Neutrophil (primary cell): ENCODE results near the gene HNRNPL.

ENCODE experiments used
- H3K27ac ChIP-seq: fragments of 200-600 bp; sonication (generic); 2 replicates; pipeline ENCODE4 v1.5.1; 2016; ENCODE audit warnings: mild to moderate bottlenecking, moderate library complexity
- H3K27me3 ChIP-seq: fragments of 200-600 bp; sonication (generic); 2 replicates; pipeline ENCODE4 v1.6.0; 2016; ENCODE audit warnings: mild to moderate bottlenecking
- H3K36me3 ChIP-seq: fragments of 200-600 bp; sonication (generic); 2 replicates; pipeline ENCODE4 v1.5.1; 2017
- H3K4me1 ChIP-seq, 2 experiments: fragments of 200-600 bp in 1 of 2; sonication (generic) in 1 of 2; 1 replicate in 1 of 2; 2 replicates in 1 of 2; pipeline versions ENCODE4 v1.5.1 to v1.6.1; 2013 to 2016; ENCODE audit warnings: low read depth in 1 of 2, low read length in 1 of 2, mild to moderate bottlenecking in 1 of 2, moderate library complexity in 1 of 2; ENCODE audit not compliant: control insufficient read depth in 1 of 2, insufficient read depth in 1 of 2
- H3K4me3 ChIP-seq, 2 experiments: fragments of 200-600 bp in 1 of 2; sonication (generic) in 1 of 2; 1 replicate in 1 of 2; 2 replicates in 1 of 2; pipeline ENCODE4 v1.5.1; 2013 to 2016; ENCODE audit warnings: low read depth in 1 of 2, low read length in 1 of 2, mild to moderate bottlenecking in 1 of 2, moderate library complexity in 1 of 2
- H3K9me3 ChIP-seq: fragments of 200-600 bp; sonication (generic); 2 replicates; pipeline ENCODE4 v1.5.1; 2016
- TF ChIP-seq, protein P1 (sequence below): fragments of 200-600 bp; sonication (generic); IDR thresholded peaks from 2 replicates; pipeline ENCODE4 v1.5.1; 2016; ENCODE audit warnings: antibody characterized with exemption

HNRNPL gene

GRCh38 chr19:38843175-38843758 lies 6.5 kb downstream of the HNRNPL start:
- Histone ChIP-seq H3K9me3 (no peaks in the 10 kb centered on the region), H3K27me3 (no peaks in the 10 kb centered on the region), H3K36me3 (peaks cover 98% of the 10 kb centered on the region), H3K27ac (no peak overlapping the region), H3K4me3 (no peak overlapping the region), H3K4me1 (peaks cover 5 to 9% of the 10 kb centered on the region in 2 experiments)
- TF ChIP-seq, protein P1, sequence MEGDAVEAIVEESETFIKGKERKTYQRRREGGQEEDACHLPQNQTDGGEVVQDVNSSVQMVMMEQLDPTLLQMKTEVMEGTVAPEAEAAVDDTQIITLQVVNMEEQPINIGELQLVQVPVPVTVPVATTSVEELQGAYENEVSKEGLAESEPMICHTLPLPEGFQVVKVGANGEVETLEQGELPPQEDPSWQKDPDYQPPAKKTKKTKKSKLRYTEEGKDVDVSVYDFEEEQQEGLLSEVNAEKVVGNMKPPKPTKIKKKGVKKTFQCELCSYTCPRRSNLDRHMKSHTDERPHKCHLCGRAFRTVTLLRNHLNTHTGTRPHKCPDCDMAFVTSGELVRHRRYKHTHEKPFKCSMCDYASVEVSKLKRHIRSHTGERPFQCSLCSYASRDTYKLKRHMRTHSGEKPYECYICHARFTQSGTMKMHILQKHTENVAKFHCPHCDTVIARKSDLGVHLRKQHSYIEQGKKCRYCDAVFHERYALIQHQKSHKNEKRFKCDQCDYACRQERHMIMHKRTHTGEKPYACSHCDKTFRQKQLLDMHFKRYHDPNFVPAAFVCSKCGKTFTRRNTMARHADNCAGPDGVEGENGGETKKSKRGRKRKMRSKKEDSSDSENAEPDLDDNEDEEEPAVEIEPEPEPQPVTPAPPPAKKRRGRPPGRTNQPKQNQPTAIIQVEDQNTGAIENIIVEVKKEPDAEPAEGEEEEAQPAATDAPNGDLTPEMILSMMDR = no peak

DNA sequence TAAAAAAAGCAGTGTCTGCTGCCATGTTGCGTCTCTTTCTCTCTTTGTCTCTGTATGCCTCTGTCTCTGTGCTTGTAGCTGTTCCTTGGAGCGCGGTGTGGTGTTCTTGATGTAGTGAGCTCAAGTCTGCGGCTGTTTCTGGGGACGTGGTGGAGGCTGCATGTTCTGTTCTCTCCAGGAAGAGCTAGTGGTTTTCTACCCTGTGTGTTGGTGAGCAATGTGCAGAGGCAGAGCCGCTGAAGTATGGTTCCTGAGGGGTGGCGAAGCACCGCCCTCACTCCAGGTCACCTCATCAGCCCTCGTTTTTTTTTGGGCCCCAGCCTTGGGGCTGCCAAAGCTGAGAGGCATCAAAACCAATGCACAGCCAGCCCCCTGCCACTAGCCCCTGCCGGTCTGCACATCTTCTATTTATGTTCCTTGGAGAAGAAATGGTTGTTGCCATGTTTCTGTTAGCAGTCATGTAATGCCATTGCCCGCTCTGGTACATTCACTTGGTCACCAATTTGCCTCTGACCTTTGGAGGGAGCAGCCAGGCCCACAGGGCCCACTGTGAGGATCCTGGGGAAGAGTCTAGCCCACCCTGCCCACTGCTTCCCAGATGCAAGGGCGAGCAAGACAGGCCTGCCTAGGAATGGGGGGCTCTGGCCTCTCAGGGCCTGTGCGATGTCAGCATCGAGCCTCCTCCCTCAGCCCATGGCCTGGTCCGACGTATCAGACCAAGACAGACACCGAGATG lies 7.2 kb downstream of the HNRNPL start:
- Histone ChIP-seq H3K27ac (no peak overlapping the region), H3K4me3 (no peak overlapping the region)
- TF ChIP-seq, protein P1 = no peak

DNA sequence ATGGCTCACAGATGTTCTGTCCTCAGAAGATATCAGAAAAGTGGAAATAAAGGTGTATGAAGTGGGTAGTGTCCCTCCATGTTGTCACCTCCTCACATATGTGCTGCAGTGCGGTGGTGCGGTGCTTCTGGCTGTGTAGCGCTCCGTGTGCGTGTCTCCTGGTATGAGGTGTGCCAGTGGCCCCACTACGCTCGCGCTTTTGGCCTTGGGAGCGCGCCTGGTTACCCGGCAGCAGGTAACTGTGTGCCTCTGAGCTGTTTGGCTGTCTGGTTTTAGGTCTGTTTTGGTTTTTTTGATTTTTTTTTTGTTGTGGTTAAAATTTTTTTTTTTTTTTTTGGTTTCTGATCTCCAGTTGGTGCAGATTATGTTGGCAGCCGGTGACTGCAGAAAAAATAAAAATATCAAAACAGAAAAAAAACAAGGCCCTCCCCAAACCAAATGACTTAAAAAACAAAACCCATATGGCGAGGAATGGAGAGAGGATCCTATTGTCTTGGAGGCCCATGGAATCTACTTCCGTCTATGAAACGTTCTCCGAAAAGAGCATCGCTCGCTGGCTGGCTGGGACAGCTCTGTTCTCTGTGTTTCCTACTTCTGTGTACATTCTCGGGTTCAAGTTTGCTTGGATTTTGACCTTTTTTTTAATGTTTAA lies 7.9 kb downstream of the HNRNPL start:
- H3K9me3 ChIP-seq = no peaks in the 10 kb centered on the region
- no peaks in the 10 kb centered on the region for H3K27me3 ChIP-seq
- H3K4me1 ChIP-seq = no peaks in the 10 kb centered on the region
- no peak overlapping the region for H3K4me3 ChIP-seq
- TF ChIP-seq, protein P1 = no peak
- no peak overlapping the region for H3K27ac ChIP-seq
- peaks cover 100% of the 10 kb centered on the region for H3K36me3 ChIP-seq

More for the DNA sequence above, 7.2 kb downstream of the HNRNPL start:
- Histone ChIP-seq H3K27me3 (no peaks in the 10 kb centered on the region), H3K4me1 (peaks cover 0 to 2% of the 10 kb centered on the region in 2 experiments), H3K36me3 (peaks cover 100% of the 10 kb centered on the region), H3K9me3 (no peaks in the 10 kb centered on the region)

GRCh38 chr19:38841180-38841766 lies 8.5 kb downstream of the HNRNPL start:
- no peaks in the 10 kb centered on the region for H3K27me3 ChIP-seq
- H3K4me3 ChIP-seq = no peak overlapping the region
- TF ChIP-seq, protein P1 = no peak
- no peaks in the 10 kb centered on the region for H3K9me3 ChIP-seq
- H3K27ac ChIP-seq = no peak overlapping the region
- H3K4me1 ChIP-seq = no peaks in the 10 kb centered on the region
- peaks cover 100% of the 10 kb centered on the region for H3K36me3 ChIP-seq

DNA sequence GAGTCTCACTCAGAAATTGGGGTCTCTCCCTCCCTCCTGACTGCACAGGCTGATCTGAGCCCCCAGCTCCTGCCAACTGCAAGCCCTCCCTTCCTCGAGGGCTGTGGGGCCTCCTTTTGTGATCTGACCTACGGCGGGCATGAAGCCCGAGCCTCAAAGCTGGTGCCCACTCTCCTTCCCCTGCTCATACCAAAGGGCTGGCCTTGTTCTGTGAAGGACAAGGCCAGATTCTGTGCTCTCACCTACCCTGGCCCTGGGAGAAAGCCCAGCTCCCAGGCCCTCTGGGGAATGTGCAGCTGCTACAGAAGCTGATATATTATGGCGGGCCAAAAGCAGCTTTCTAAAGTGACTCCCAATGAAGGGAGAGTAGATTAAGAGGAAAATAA lies 9.2 kb downstream of the HNRNPL start:
- Histone ChIP-seq H3K27ac (no peak overlapping the region), H3K36me3 (peaks cover 100% of the 10 kb centered on the region), H3K9me3 (no peaks in the 10 kb centered on the region)

More for the DNA sequence above, 9.2 kb downstream of the HNRNPL start:
- TF ChIP-seq, protein P1 = no peak
- Histone ChIP-seq H3K4me1 (no peaks in the 10 kb centered on the region), H3K27me3 (no peaks in the 10 kb centered on the region), H3K4me3 (no peak overlapping the region)
